CD14-positive monocyte (primary cell): Measurements from ENCODE around the gene AHNAK2. TPM values are rescaled to one million over a fixed set of nuclear protein-coding genes. Genes with fewer than 3 reads are reported as not detected.

Experiments used
- DNase-seq, 3 donors: peaks; one replicate each; pipeline ENCODE4 v3.0.0-alpha.2; 2011 to 2022
- H2AFZ ChIP-seq: 2 replicates; pipeline ENCODE4 v1.6.0; 2012; ENCODE audit warnings: mild to moderate bottlenecking, low read depth, low read length, inconsistent platforms; ENCODE audit not compliant: insufficient read depth, poor library complexity, severe bottlenecking
- H3K27ac ChIP-seq, 2 donors: 1 replicate in 1 of 2; 2 replicates in 1 of 2; pipeline ENCODE4 v1.5.1; 2012 to 2013; ENCODE audit warnings: low read length in 2 of 2, control low read depth in 1 of 2, inconsistent platforms in 1 of 2, low read depth in 1 of 2, mild to moderate bottlenecking in 1 of 2
- H3K27me3 ChIP-seq, 2 donors: one replicate each; pipeline versions ENCODE4 v1.6.0 to v1.6.1; 2011 to 2013; ENCODE audit warnings: low read length in 2 of 2; ENCODE audit not compliant: control insufficient read depth in 2 of 2, insufficient read depth in 2 of 2
- H3K36me3 ChIP-seq, 2 donors: replicated peaks in 1 of 2; 1 replicate in 1 of 2; 2 replicates in 1 of 2; pipeline versions ENCODE4 v1.5.1 to v1.6.1; 2012 to 2013; ENCODE audit warnings: low read length in 2 of 2, control low read depth in 1 of 2, inconsistent platforms in 1 of 2, mild to moderate bottlenecking in 1 of 2; ENCODE audit not compliant: insufficient read depth in 2 of 2, control insufficient read depth in 1 of 2
- H3K4me1 ChIP-seq, 2 donors: 1 replicate in 1 of 2; 2 replicates in 1 of 2; pipeline versions ENCODE4 v1.5.1 to v1.6.1; 2012 to 2013; ENCODE audit warnings: low read length in 2 of 2, control low read depth in 1 of 2, inconsistent platforms in 1 of 2, mild to moderate bottlenecking in 1 of 2, moderate library complexity in 1 of 2; ENCODE audit not compliant: insufficient read depth in 2 of 2, control insufficient read depth in 1 of 2
- H3K4me2 ChIP-seq: replicated peaks from 2 replicates; pipeline ENCODE3; 2012; ENCODE audit warnings: low read length, moderate library complexity, mild to moderate bottlenecking; ENCODE audit not compliant: poor library complexity, severe bottlenecking; ENCODE audit errors: extremely low read depth
- H3K4me3 ChIP-seq, 3 experiments: fragments of 200-600 bp in 1 of 3; sonication (generic) in 1 of 3; replicated peaks in 1 of 3; 1 replicate in 2 of 3; 2 replicates in 1 of 3; pipeline ENCODE4 v1.5.1; 2011 to 2013; ENCODE audit warnings: low read length in 3 of 3, mild to moderate bottlenecking in 3 of 3, control low read depth in 2 of 3, low read depth in 2 of 3, inconsistent platforms in 1 of 3, moderate library complexity in 1 of 3
- H3K79me2 ChIP-seq: 2 replicates; pipeline ENCODE4 v1.6.0; 2012; ENCODE audit warnings: mild to moderate bottlenecking, control low read depth, inconsistent platforms, low read length, moderate library complexity; ENCODE audit not compliant: insufficient read depth
- H3K9ac ChIP-seq: 2 replicates; pipeline ENCODE4 v1.6.0; 2017; ENCODE audit warnings: low read length, mild to moderate bottlenecking; ENCODE audit not compliant: insufficient read depth, poor library complexity, severe bottlenecking
- H3K9me3 ChIP-seq, 2 donors: replicated peaks in 1 of 2; 1 replicate in 1 of 2; 2 replicates in 1 of 2; pipeline versions ENCODE4 v1.5.1 to v1.6.1; 2012 to 2013; ENCODE audit warnings: low read length in 2 of 2, control low read depth in 1 of 2; ENCODE audit not compliant: control insufficient read depth in 1 of 2, insufficient read depth in 1 of 2
- H4K20me1 ChIP-seq: 2 replicates; pipeline ENCODE4 v1.6.0; 2012; ENCODE audit warnings: mild to moderate bottlenecking, low read length, control low read depth, moderate library complexity; ENCODE audit not compliant: insufficient read depth
- H3K27ac Mint-ChIP-seq, 7 donors: one replicate each; pipeline ENCODE4 v1.8.0; 2020; ENCODE audit warnings: mild to moderate bottlenecking in 7 of 7, mixed read lengths in 7 of 7, moderate library complexity in 6 of 7, inconsistent platforms in 2 of 7
- H3K27me3 Mint-ChIP-seq, 3 donors: one replicate each; pipeline ENCODE4 v1.8.0; 2021 to 2022; ENCODE audit warnings: low read depth in 3 of 3, mild to moderate bottlenecking in 3 of 3, mixed read lengths in 3 of 3, moderate library complexity in 3 of 3, inconsistent platforms in 1 of 3
- H3K36me3 Mint-ChIP-seq, 2 donors: one replicate each; pipeline ENCODE4 v1.8.0; 2020; ENCODE audit warnings: mixed read lengths in 2 of 2, inconsistent platforms in 1 of 2, mild to moderate bottlenecking in 1 of 2
- H3K4me1 Mint-ChIP-seq: one replicate; pipeline ENCODE4 v1.8.0; 2020; ENCODE audit warnings: mild to moderate bottlenecking, mixed read lengths
- H3K4me3 Mint-ChIP-seq, 2 donors: one replicate each; pipeline ENCODE4 v1.8.0; 2020; ENCODE audit warnings: mild to moderate bottlenecking in 2 of 2, mixed read lengths in 2 of 2, moderate library complexity in 1 of 2
- H3K9me3 Mint-ChIP-seq, 7 donors: one replicate each; pipeline ENCODE4 v1.8.0; 2020 to 2022; ENCODE audit warnings: mixed read lengths in 7 of 7, mild to moderate bottlenecking in 6 of 7, moderate library complexity in 6 of 7, inconsistent platforms in 2 of 7
- CTCF ChIP-seq: fragments of 200-600 bp; IDR thresholded peaks from one replicate; pipeline ENCODE4 v1.8.0; 2022; ENCODE audit warnings: antibody characterized with exemption, mild to moderate bottlenecking
- WGBS: methylation state at CpG from one replicate; pipeline ENCODE4 v1.1.5; 2013; ENCODE audit warnings: missing lambda C conversion rate; ENCODE audit not compliant: insufficient coverage; 5-methylcytosine and 5-hydroxymethylcytosine counted together
- intact Hi-C, 2 donors: fragments of 100-400 bp; cut with micrococcal nuclease; formaldehyde crosslinking; loops; one replicate each; pipeline versions ENCODE4 v1.15.0 to v1.15.1; 2023
- polyA plus RNA-seq, 3 donors: library from polyadenylated mRNA; depleted of rRNA in 1 of 3; unstranded in 2 of 3; stranded (reverse) in 1 of 3; fragments of 300-500 nt in 2 of 3; fragments of >200 nt in 1 of 3; fragmentation: Illumina TruSeq in 2 of 3; gene quantifications; 1 replicate in 2 of 3; 2 replicates in 1 of 3; pipeline ENCODE4 v1.2.3, GENCODE V29; 2012 to 2021

Gene AHNAK2
- polyA plus RNA-seq, 3 donors = 0.01 TPM; not detected in 2

- DNase-seq = no peak
- no peak overlapping the region for H3K27ac Mint-ChIP-seq
- intact Hi-C loops = no loop called here
- 95% methylated on average over 11 of the region's 11 CpGs for whole genome bisulfite sequencing
- no peaks in the 10 kb centered on the region for H3K27me3 ChIP-seq
- TF ChIP-seq CTCF = no peak
- H3K4me1 Mint-ChIP-seq = peaks cover 2% of the 10 kb centered on the region
- no peak overlapping the region for H3K27ac ChIP-seq
- no peaks in the 10 kb centered on the region for H3K79me2 ChIP-seq
- H3K4me3 ChIP-seq = no peak overlapping the region
- no peak overlapping the region for H3K4me3 Mint-ChIP-seq
- no peaks in the 10 kb centered on the region for H3K9me3 ChIP-seq
- no peaks in the 10 kb centered on the region for H3K36me3 Mint-ChIP-seq
- no peak overlapping the region for H3K4me2 ChIP-seq
- peaks cover 0 to 6% (median 3%) of the 10 kb centered on the region in 3 donors for H3K27me3 Mint-ChIP-seq
- no peaks in the 10 kb centered on the region for H4K20me1 ChIP-seq
- H3K4me1 ChIP-seq = peaks cover 0 to 5% of the 10 kb centered on the region in 2 donors
- H3K9me3 Mint-ChIP-seq = peaks cover 0 to 4% (median 3%) of the 10 kb centered on the region in 7 donors
- no peak overlapping the region for H2AFZ ChIP-seq
- H3K36me3 ChIP-seq = no peaks in the 10 kb centered on the region
- no peak overlapping the region for H3K9ac ChIP-seq
These were observed 14.3 kb upstream of the AHNAK2 start for GRCh38 chr14:104992501-104992900.

GRCh38 chr14:104991896-104992230 is 13.7 kb upstream of the AHNAK2 start:
- Mint-ChIP-seq H3K4me1 (peaks cover 7% of the 10 kb centered on the region), H3K36me3 (no peaks in the 10 kb centered on the region), H3K27me3 (peaks cover 0 to 6% (median 3%) of the 10 kb centered on the region in 3 donors), H3K27ac (no peak overlapping the region), H3K9me3 (peaks cover 0 to 4% (median 3%) of the 10 kb centered on the region in 7 donors), H3K4me3 (peak overlapping the region in 1 of 2 donors; percentile 67)
- H3K4me2 ChIP-seq = no peak overlapping the region
- H3K79me2 ChIP-seq = no peaks in the 10 kb centered on the region
- intact Hi-C loops = no loop called here
- peaks cover 5 to 11% of the 10 kb centered on the region in 2 donors for H3K4me1 ChIP-seq
- no peaks in the 10 kb centered on the region for H3K9me3 ChIP-seq
- WGBS = 98% methylated on average over 24 of the region's 34 CpGs
- no peak overlapping the region for H3K27ac ChIP-seq
- DNase-seq = no peak
- no peaks in the 10 kb centered on the region for H3K27me3 ChIP-seq
- H3K4me3 ChIP-seq = no peak overlapping the region
- no peak overlapping the region for H3K9ac ChIP-seq
- no peak overlapping the region for H2AFZ ChIP-seq
- H4K20me1 ChIP-seq = no peaks in the 10 kb centered on the region
- no peaks in the 10 kb centered on the region for H3K36me3 ChIP-seq
- TF ChIP-seq CTCF = no peak
